K562 (cell line): ENCODE data around the gene NQO2. TPM values are rescaled to one million over a fixed set of nuclear protein-coding genes. Genes with fewer than 3 reads are reported as not detected.

ENCODE experiments used
- EP300 ChIP-seq: IDR thresholded peaks from 2 replicates; pipeline ENCODE4 v1.6.1; 2012; ENCODE audit warnings: low read length, improper control_type of control experiment
- GABPA ChIP-seq: fragments of 200-800 bp; sonication (Bioruptor generic); conservative IDR thresholded peaks from 2 replicates; pipeline ENCODE4 v1.6.1; 2016; ENCODE audit warnings: low read depth, missing genetic modification characterization, missing compliant biosample characterization
- KDM4B ChIP-seq, 2 experiments: fragments of 450-650 bp in 1 of 2; sonication (generic) in 1 of 2; IDR thresholded peaks; 2 replicates each; pipeline ENCODE4 v1.6.1; 2016 to 2017; ENCODE audit warnings: borderline replicate concordance in 2 of 2, antibody characterized with exemption in 1 of 2, low read depth in 1 of 2, mild to moderate bottlenecking in 1 of 2
- KLF16 ChIP-seq: IDR thresholded peaks from 2 replicates; pipeline ENCODE4 v1.6.1; 2016; ENCODE audit warnings: antibody characterized with exemption
- MEF2A ChIP-seq: IDR thresholded peaks from 2 replicates; pipeline ENCODE4 v1.6.1; 2011; ENCODE audit warnings: low read depth, mild to moderate bottlenecking, low read length, moderate library complexity; ENCODE audit not compliant: control insufficient read depth
- NBN ChIP-seq: fragments of 450-650 bp; IDR thresholded peaks from 2 replicates; pipeline ENCODE4 v1.6.1; 2016; ENCODE audit warnings: low read depth, mild to moderate bottlenecking
- NCOA1 ChIP-seq: fragments of 450-650 bp; IDR thresholded peaks from 2 replicates; pipeline ENCODE4 v1.6.1; 2016; ENCODE audit warnings: low read depth
- PML ChIP-seq: IDR thresholded peaks from 2 replicates; pipeline ENCODE4 v1.6.1; 2012; ENCODE audit warnings: low read length, inconsistent platforms
- POLR2A ChIP-seq: fragments of 450-650 bp; conservative IDR thresholded peaks from 2 replicates; pipeline ENCODE4 v1.6.1; 2016
- POLR3G ChIP-seq: IDR thresholded peaks from 2 replicates; pipeline ENCODE4 v1.6.1; 2011; ENCODE audit not compliant: insufficient read length, insufficient replicate concordance; ENCODE audit errors: extremely low read depth
- RBBP5 ChIP-seq: fragments of 200-600 bp; sonication (generic); IDR thresholded peaks from 2 replicates; pipeline ENCODE4 v1.6.1; 2012; ENCODE audit warnings: borderline replicate concordance, mild to moderate bottlenecking, low read length, control low read depth, inconsistent platforms; ENCODE audit not compliant: insufficient read depth, poor library complexity, severe bottlenecking
- RBM17 ChIP-seq: fragments of 200-400 bp; formaldehyde crosslinking; IDR thresholded peaks from 2 replicates; pipeline ENCODE4 v1.6.1; 2017; ENCODE audit warnings: low read depth, mild to moderate bottlenecking, low read length, borderline replicate concordance
- RHOXF2B ChIP-seq: fragments of 250-450 bp; sonication (Bioruptor Pico); conservative IDR thresholded peaks from 2 replicates; pipeline ENCODE4 v1.5.1; 2021
- SMARCA5 ChIP-seq: fragments of 450-650 bp; IDR thresholded peaks from 2 replicates; pipeline ENCODE4 v1.6.1; 2016
- TAF1 ChIP-seq: IDR thresholded peaks from 2 replicates; pipeline ENCODE4 v1.6.1; 2011; ENCODE audit warnings: mild to moderate bottlenecking, low read length, moderate library complexity; ENCODE audit not compliant: insufficient read depth, control insufficient read depth, severe bottlenecking; ENCODE audit errors: extremely low read depth
- TBP ChIP-seq: optimal IDR thresholded peaks from 2 replicates; pipeline ENCODE3; 2011; ENCODE audit warnings: low read depth, low read length, improper control_type of control experiment
- ZNF707 ChIP-seq: fragments of 250-450 bp; sonication (Bioruptor Pico); conservative IDR thresholded peaks from 2 replicates; pipeline ENCODE4 v1.8.0; 2022; ENCODE audit warnings: inconsistent platforms, mild to moderate bottlenecking, moderate library complexity
- ZNF717 ChIP-seq: fragments of 250-450 bp; sonication (Bioruptor Pico); IDR thresholded peaks from 2 replicates; pipeline ENCODE4 v1.5.0; 2021
- polyA plus RNA-seq, 8 experiments: library from polyadenylated mRNA; depleted of rRNA in 4 of 8; stranded (reverse) in 5 of 8; unstranded in 3 of 8; fragments of >200 nt; fragmentation: Nextera tagmentation in 2 of 8; fragmentation: Illumina TruSeq in 1 of 8; extraction: Ambion mirVana in 2 of 8; extraction: Trizol in 1 of 8; gene quantifications; 2 replicates each; pipeline versions ENCODE4 v1.2.1 to v1.2.3, GENCODE V29; 2011 to 2014; ENCODE audit warnings: inconsistent platforms in 1 of 8, missing spikeins in 1 of 8
- total RNA-seq, 7 experiments: library from RNA; depleted of rRNA in 6 of 7; stranded (reverse); fragments of >200 nt in 6 of 7; fragmentation: Illumina TruSeq in 2 of 7; extraction: Trizol in 2 of 7; gene quantifications; 2 replicates each; pipeline versions ENCODE4 v1.2.1 to v1.2.3, GENCODE V29; 2011 to 2021; ENCODE audit warnings: low replicate concordance in 1 of 7
- TF ChIP-seq, protein P1 (sequence below): fragments of 450-650 bp; IDR thresholded peaks from 2 replicates; pipeline ENCODE4 v1.6.1; 2016; ENCODE audit warnings: borderline replicate concordance
- TF ChIP-seq, protein P2 (sequence below): fragments of 250-450 bp; sonication (Bioruptor Pico); IDR thresholded peaks from 2 replicates; pipeline ENCODE4 v1.5.0; 2020; ENCODE audit warnings: mild to moderate bottlenecking
- TF ChIP-seq, protein P3 (sequence below): fragments of 250-450 bp; sonication (Bioruptor Pico); IDR thresholded peaks from 2 replicates; pipeline ENCODE4 v1.6.1; 2021; ENCODE audit warnings: mild to moderate bottlenecking
- TF ChIP-seq, protein P4 (sequence below): fragments of 250-450 bp; sonication (Bioruptor Pico); IDR thresholded peaks from 2 replicates; pipeline ENCODE4 v1.8.0; 2021; ENCODE audit warnings: mild to moderate bottlenecking, moderate library complexity
- TF ChIP-seq, protein P5 (sequence below): sonication (generic); formaldehyde crosslinking; IDR thresholded peaks from 2 replicates; pipeline ENCODE4 v1.8.0; 2022; ENCODE audit warnings: missing genetic modification reagents, mild to moderate bottlenecking, borderline replicate concordance

Gene NQO2
- total and polyA plus RNA-seq, 9 of the 15 experiments (the other 6 are each of a cell fraction or from before 2014, with no cell fraction given): 54.6 to 214 (median 116) TPM

DNA sequence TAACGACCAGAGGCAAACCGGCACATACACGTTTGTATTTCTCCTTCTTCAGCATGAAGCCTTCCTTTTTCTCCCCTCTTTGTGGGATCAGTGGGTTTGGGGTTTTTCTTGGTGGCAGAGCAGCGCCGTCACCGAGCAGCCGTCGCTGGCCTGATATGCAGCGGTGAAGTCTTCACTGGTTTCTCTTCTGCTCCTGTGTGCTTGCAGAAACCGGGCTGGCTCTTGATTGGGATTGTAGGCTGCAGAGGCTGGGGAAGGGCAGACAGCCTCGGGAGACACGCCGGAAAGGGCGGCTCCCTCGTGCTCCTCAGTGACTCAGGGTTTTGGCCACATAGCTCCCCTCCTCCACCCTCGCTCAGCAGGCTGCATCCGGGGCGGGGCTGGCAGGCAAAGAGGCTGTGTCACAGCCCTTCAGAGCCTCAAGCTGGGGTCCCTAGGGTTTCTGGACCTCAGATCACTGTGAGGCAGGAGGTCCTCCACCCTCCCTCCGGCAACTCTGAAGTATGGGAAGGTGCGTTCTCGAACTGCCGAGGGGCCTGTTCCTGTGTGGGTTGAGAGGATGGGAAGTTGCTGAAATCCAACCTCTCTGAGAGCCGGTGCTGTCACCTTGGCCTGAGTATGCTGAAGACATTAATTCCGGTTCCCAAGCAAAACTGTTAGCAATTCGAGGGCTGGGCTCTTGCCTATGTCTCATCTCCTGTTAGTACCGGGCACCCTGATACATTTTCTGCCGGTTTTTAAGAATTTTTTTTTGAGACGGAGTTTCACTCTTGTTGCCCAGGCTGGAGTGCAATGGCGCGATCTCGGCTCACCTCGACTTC, 24.2 kb downstream of the NQO2 start (continued):
- TF ChIP-seq, protein P1, sequence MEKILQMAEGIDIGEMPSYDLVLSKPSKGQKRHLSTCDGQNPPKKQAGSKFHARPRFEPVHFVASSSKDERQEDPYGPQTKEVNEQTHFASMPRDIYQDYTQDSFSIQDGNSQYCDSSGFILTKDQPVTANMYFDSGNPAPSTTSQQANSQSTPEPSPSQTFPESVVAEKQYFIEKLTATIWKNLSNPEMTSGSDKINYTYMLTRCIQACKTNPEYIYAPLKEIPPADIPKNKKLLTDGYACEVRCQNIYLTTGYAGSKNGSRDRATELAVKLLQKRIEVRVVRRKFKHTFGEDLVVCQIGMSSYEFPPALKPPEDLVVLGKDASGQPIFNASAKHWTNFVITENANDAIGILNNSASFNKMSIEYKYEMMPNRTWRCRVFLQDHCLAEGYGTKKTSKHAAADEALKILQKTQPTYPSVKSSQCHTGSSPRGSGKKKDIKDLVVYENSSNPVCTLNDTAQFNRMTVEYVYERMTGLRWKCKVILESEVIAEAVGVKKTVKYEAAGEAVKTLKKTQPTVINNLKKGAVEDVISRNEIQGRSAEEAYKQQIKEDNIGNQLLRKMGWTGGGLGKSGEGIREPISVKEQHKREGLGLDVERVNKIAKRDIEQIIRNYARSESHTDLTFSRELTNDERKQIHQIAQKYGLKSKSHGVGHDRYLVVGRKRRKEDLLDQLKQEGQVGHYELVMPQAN: peak; percentile 89
- TF ChIP-seq TBP (peak; percentile 92), GABPA (peak; percentile 92), POLR2A (peak; percentile 98), NCOA1 (peak; percentile 82; the same call in 1 of the 2 replicates), SMARCA5 (no peak; the same call in 1 of the 2 replicates), KDM4B (IDR thresholded peaks at IDR 0.05; ENCODE audit: borderline replicate concordance in 2 of 2, low read depth in 1 of 2) (peak in 1 of 2 experiments; percentile 87; a peak in 2 of 4 replicates), EP300 (peak; percentile 96), KLF16 (peak; percentile 78), RHOXF2B (no peak), MEF2A (no peak; the same call in 1 of the 2 replicates), NBN (peak; percentile 94), ZNF707 (CRISPR knock-in tag) (no peak; the same call in 1 of the 2 replicates), TAF1 (peak; percentile 95), ZNF717 (CRISPR knock-in tag) (no peak), PML (peak; percentile 88), RBM17 (no peak), RBBP5 (peak; percentile 75), POLR3G (no peak)
- TF ChIP-seq, protein P2, sequence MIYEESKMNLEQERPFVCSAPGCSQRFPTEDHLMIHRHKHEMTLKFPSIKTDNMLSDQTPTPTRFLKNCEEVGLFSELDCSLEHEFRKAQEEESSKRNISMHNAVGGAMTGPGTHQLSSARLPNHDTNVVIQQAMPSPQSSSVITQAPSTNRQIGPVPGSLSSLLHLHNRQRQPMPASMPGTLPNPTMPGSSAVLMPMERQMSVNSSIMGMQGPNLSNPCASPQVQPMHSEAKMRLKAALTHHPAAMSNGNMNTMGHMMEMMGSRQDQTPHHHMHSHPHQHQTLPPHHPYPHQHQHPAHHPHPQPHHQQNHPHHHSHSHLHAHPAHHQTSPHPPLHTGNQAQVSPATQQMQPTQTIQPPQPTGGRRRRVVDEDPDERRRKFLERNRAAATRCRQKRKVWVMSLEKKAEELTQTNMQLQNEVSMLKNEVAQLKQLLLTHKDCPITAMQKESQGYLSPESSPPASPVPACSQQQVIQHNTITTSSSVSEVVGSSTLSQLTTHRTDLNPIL (CRISPR knock-in tag): peak; percentile 51; the same call in 1 of the 2 replicates
- TF ChIP-seq, protein P3, sequence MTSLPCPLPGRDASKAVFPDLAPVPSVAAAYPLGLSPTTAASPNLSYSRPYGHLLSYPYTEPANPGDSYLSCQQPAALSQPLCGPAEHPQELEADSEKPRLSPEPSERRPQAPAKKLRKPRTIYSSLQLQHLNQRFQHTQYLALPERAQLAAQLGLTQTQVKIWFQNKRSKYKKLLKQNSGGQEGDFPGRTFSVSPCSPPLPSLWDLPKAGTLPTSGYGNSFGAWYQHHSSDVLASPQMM (CRISPR knock-in tag): no peak
- TF ChIP-seq, protein P4, sequence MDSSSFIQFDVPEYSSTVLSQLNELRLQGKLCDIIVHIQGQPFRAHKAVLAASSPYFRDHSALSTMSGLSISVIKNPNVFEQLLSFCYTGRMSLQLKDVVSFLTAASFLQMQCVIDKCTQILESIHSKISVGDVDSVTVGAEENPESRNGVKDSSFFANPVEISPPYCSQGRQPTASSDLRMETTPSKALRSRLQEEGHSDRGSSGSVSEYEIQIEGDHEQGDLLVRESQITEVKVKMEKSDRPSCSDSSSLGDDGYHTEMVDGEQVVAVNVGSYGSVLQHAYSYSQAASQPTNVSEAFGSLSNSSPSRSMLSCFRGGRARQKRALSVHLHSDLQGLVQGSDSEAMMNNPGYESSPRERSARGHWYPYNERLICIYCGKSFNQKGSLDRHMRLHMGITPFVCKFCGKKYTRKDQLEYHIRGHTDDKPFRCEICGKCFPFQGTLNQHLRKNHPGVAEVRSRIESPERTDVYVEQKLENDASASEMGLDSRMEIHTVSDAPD (CRISPR knock-in tag): no peak
- TF ChIP-seq, protein P5, sequence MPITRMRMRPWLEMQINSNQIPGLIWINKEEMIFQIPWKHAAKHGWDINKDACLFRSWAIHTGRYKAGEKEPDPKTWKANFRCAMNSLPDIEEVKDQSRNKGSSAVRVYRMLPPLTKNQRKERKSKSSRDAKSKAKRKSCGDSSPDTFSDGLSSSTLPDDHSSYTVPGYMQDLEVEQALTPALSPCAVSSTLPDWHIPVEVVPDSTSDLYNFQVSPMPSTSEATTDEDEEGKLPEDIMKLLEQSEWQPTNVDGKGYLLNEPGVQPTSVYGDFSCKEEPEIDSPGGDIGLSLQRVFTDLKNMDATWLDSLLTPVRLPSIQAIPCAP (CRISPR knock-in tag): no peak
